Gastroesophageal sphincter (tissue), 4 donors: ENCODE measurements around the gene C2CD2L. TPM values are rescaled to one million over a fixed set of nuclear protein-coding genes. Genes with fewer than 3 reads are reported as not detected.

Source experiments
- ATAC-seq: fragments of 150-250 bp; one replicate; pipeline ENCODE4 v1.9.1; 2016; ENCODE audit warnings: mild to moderate bottlenecking, moderate library complexity
- H3K27ac ChIP-seq, 4 donors: fragments of 200-600 bp; sonication (generic) in 3 of 4; 1 replicate in 3 of 4; 2 replicates in 1 of 4; pipeline ENCODE4 v1.5.1; 2016 to 2019
- H3K27me3 ChIP-seq: fragments of 200-600 bp; sonication (generic); one replicate; pipeline ENCODE4 v1.5.1; 2019
- H3K36me3 ChIP-seq, 2 donors: fragments of 200-600 bp; sonication (generic); one replicate each; pipeline ENCODE4 v1.5.1; 2019; ENCODE audit warnings: control low read depth in 1 of 2
- H3K4me1 ChIP-seq, 3 donors: fragments of 200-600 bp; sonication (generic); 1 replicate in 2 of 3; 2 replicates in 1 of 3; pipeline ENCODE4 v1.5.1; 2016 to 2019; ENCODE audit warnings: control low read depth in 2 of 3
- H3K4me3 ChIP-seq, 2 donors: fragments of 200-600 bp; sonication (generic); one replicate each; pipeline ENCODE4 v1.5.1; 2019; ENCODE audit warnings: mild to moderate bottlenecking in 1 of 2, moderate library complexity in 1 of 2
- H3K9me3 ChIP-seq, 3 donors: fragments of 200-600 bp; sonication (generic); one replicate each; pipeline ENCODE4 v1.5.1; 2017 to 2019; ENCODE audit warnings: control low read depth in 2 of 3
- EP300 ChIP-seq: sonication (generic); formaldehyde crosslinking; IDR thresholded peaks from one replicate; pipeline ENCODE4 v1.6.1; 2017; ENCODE audit warnings: antibody characterized with exemption, mild to moderate bottlenecking
- POLR2A ChIP-seq, 2 donors: fragments of 450-650 bp; IDR thresholded peaks; one replicate each; pipeline ENCODE4 v1.6.1; 2017; ENCODE audit warnings: antibody characterized with exemption in 2 of 2, mild to moderate bottlenecking in 2 of 2, moderate library complexity in 1 of 2
- POLR2AphosphoS5 ChIP-seq: sonication (generic); formaldehyde crosslinking; IDR thresholded peaks from one replicate; pipeline ENCODE4 v1.6.1; 2017; ENCODE audit warnings: antibody characterized with exemption
- WGBS, 2 donors: methylation state at CpG; one replicate each; pipeline ENCODE4 v1.1.5; 2018; ENCODE audit warnings: low coverage in 1 of 2; 5-methylcytosine and 5-hydroxymethylcytosine counted together
- total RNA-seq, 4 donors: library from RNA; depleted of rRNA; stranded (reverse); fragments of >200 nt; gene quantifications; one replicate each; pipeline ENCODE4 v1.1.0, GENCODE V29; 2016
- TF ChIP-seq, protein P1 (sequence below), 4 experiments: fragments of 200-600 bp in 2 of 4; fragments of 450-650 bp in 2 of 4; sonication (generic) in 1 of 4; IDR thresholded peaks; one replicate each; pipeline ENCODE4 v1.5.1; 2017 to 2019; ENCODE audit warnings: antibody characterized with exemption in 4 of 4, mild to moderate bottlenecking in 2 of 4, moderate library complexity in 2 of 4

The C2CD2L gene
- total RNA-seq, 4 donors from 2014 or later: 3.4 to 13.3 (median 8.3) TPM

DNA sequence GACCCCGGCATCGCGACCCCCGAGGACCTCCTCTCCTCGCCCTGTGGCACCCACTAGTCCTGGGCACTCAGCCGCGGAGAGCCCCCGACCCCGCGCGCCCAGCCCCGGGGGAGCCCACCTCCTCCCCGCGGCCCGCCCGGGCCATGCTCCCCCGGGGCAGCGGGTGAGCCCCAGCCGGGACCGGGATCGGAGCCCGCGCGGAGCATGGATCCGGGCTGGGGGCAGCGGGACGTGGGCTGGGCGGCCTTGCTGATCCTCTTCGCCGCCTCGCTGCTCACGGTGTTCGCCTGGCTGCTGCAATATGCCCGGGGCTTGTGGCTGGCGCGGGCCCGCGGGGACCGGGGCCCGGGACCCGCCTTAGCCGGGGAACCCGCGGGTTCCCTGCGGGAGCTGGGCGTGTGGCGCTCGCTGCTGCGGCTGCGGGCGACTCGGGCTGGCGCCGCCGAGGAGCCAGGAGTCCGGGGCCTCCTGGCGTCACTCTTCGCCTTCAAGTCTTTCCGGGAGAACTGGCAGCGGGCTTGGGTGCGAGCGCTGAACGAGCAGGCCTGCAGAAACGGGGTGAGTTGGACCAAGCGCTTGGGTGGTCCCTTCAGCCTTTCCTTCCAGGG, 498 bp downstream of the C2CD2L start:
- H3K27ac ChIP-seq: peak overlapping the region; percentile 63 to 86 (median 85)
- peaks cover 0 to 54% (median 18%) of the 10 kb centered on the region in 3 donors for H3K4me1 ChIP-seq
- peaks cover 0 to 23% of the 10 kb centered on the region in 2 donors for H3K36me3 ChIP-seq
- peak; percentile 33 for ATAC-seq
- TF ChIP-seq, protein P1, sequence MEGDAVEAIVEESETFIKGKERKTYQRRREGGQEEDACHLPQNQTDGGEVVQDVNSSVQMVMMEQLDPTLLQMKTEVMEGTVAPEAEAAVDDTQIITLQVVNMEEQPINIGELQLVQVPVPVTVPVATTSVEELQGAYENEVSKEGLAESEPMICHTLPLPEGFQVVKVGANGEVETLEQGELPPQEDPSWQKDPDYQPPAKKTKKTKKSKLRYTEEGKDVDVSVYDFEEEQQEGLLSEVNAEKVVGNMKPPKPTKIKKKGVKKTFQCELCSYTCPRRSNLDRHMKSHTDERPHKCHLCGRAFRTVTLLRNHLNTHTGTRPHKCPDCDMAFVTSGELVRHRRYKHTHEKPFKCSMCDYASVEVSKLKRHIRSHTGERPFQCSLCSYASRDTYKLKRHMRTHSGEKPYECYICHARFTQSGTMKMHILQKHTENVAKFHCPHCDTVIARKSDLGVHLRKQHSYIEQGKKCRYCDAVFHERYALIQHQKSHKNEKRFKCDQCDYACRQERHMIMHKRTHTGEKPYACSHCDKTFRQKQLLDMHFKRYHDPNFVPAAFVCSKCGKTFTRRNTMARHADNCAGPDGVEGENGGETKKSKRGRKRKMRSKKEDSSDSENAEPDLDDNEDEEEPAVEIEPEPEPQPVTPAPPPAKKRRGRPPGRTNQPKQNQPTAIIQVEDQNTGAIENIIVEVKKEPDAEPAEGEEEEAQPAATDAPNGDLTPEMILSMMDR (IDR thresholded peaks at IDR 0.05): no peak
- TF ChIP-seq EP300: no peak
- TF ChIP-seq POLR2A (IDR thresholded peaks at IDR 0.05): no peak
- no peaks in the 10 kb centered on the region for H3K27me3 ChIP-seq
- no peaks in the 10 kb centered on the region for H3K9me3 ChIP-seq
- no CpG with 5 or more reads among the region's 65 CpGs for WGBS, 2 donors
- H3K4me3 ChIP-seq: peak overlapping the region; percentile 92 to 100

DNA sequence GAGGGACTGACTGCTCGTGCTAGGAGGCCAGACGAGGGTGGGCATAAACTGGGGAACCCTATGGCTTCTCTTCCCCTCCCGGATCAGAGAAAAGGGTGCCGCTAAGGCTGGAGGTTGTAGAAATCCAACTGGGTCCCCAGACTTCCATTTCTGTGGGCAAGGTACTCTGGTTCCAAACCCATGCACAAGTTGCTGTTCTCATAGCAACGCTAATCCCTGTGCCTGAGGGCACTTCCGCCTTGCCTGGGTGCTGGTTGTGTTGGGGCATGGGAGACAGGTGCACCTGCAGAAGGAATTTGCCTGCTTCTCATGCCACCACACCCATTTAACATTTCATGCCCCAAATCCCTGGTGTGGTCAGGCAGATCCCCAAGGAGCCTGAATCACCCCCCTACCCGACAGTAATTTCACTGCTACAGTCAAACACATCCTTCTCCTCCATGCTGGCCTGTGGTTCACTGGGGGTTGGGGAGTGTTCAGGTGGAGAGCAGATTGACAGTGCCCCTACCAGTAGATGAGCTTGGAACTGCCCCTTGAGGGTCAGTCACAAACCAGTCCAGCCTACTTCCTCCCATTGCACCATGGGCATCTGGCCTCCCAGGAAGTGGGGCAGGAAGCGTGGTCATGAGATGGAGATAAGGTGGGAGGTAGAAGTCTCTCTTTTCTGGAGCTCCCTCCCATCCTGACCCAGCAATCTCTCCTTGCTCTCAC, 1.2 kb downstream of the C2CD2L start:
- no peaks in the 10 kb centered on the region for H3K9me3 ChIP-seq
- peak overlapping the region in 3 of 4 donors; percentile 84 to 86 (median 86) for H3K27ac ChIP-seq
- WGBS, 2 donors: 0% methylated on average over 2 of the region's 8 CpGs; no CpG with 5 or more reads in 1 of the 2 donors
- TF ChIP-seq POLR2A (IDR thresholded peaks at IDR 0.05): no peak
- TF ChIP-seq EP300: no peak
- TF ChIP-seq POLR2AphosphoS5: no peak
- TF ChIP-seq, protein P1 (IDR thresholded peaks at IDR 0.05): no peak
- ATAC-seq: no peak
- H3K4me1 ChIP-seq: peaks cover 0 to 48% (median 13%) of the 10 kb centered on the region in 3 donors
- H3K4me3 ChIP-seq: peak overlapping the region; percentile 92 to 100
- peaks cover 0 to 29% of the 10 kb centered on the region in 2 donors for H3K36me3 ChIP-seq
- no peaks in the 10 kb centered on the region for H3K27me3 ChIP-seq

DNA sequence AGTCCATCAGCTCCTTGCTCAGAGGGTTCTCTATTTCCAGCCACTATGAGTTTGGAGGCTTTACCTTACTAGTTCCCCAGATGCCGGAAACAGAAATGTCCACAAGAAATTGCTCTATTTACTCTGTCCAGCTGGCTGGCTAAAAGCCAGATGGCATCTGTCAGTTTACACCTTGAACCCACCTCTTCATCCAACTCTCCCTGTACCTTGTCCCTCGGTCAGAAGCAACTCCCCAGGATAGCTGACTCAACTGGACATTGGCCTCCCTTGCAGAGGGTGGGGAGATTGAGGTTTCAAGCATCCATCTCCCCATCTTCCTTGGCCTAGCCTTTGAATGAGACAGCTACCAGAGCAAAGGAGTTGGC, 1.7 kb downstream of the C2CD2L start:
- peak overlapping the region in 2 of 4 donors; percentile 84 to 86 for H3K27ac ChIP-seq
- peak overlapping the region in 1 of 2 donors; percentile 100 for H3K4me3 ChIP-seq
- WGBS, 2 donors: 80% methylated on average over 2 of the region's 2 CpGs; no CpG with 5 or more reads in 1 of the 2 donors
- TF ChIP-seq, protein P1 (IDR thresholded peaks at IDR 0.05): no peak
- no peak for TF ChIP-seq POLR2AphosphoS5
- no peak for TF ChIP-seq POLR2A (IDR thresholded peaks at IDR 0.05)
- TF ChIP-seq EP300: no peak
- H3K4me1 ChIP-seq: peaks cover 0 to 42% (median 12%) of the 10 kb centered on the region in 3 donors
- no peaks in the 10 kb centered on the region for H3K27me3 ChIP-seq
- H3K36me3 ChIP-seq: peaks cover 0 to 35% of the 10 kb centered on the region in 2 donors
- no peak for ATAC-seq
- H3K9me3 ChIP-seq: no peaks in the 10 kb centered on the region

DNA sequence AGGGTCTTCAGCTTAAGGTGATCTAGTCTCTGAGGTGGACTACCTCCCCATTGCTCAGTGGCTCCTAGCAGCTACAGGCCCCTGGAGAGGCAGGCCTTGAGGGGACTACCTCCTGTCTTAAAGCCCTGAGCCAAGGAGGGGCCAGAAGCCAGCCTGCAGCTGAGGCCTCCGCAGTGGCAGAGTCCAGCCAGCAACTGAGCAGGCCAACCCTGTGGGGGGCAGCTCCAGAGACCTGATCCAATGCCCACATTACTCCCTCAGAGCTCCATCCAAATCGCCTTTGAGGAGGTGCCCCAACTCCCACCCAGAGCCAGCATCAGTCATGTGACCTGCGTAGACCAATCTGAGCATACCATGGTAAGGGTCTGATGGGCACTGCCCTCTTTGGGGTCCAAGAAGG, 2.7 kb downstream of the C2CD2L start:
- H3K36me3 ChIP-seq: peaks cover 0 to 45% of the 10 kb centered on the region in 2 donors

More for the DNA sequence above, 2.7 kb downstream of the C2CD2L start:
- Histone ChIP-seq H3K9me3 (no peaks in the 10 kb centered on the region), H3K4me3 (no peak overlapping the region), H3K27me3 (no peaks in the 10 kb centered on the region), H3K4me1 (peaks cover 0 to 40% (median 12%) of the 10 kb centered on the region in 3 donors), H3K27ac (no peak overlapping the region)
- no peak for ATAC-seq
- WGBS, 2 donors: no CpG with 5 or more reads among the region's 3 CpGs
- TF ChIP-seq, protein P1 (IDR thresholded peaks at IDR 0.05): no peak
- no peak for TF ChIP-seq EP300
- TF ChIP-seq POLR2A (IDR thresholded peaks at IDR 0.05): no peak
- TF ChIP-seq POLR2AphosphoS5: no peak
